H1 (cell line): ENCODE measurements around the gene PRPF38A. TPM values are rescaled to one million over a fixed set of nuclear protein-coding genes. Genes with fewer than 3 reads are reported as not detected.

Experiments
- CTCF ChIA-PET: fragments of 300-600 bp; sonication (Branson Sonifier 250); formaldehyde crosslinking; loops from one replicate; lab custom pipeline; 2021; ENCODE audit not compliant: partially characterized antibody; lab: Charles Lee
- POLR2A ChIA-PET: fragments of 300-600 bp; sonication (Branson Sonifier 250); formaldehyde crosslinking; loops from one replicate; lab custom pipeline; 2021; ENCODE audit warnings: inconsistent platforms; ENCODE audit not compliant: partially characterized antibody; lab: Charles Lee
- DNase-seq, 2 experiments: peaks; one replicate each; pipeline versions ENCODE4 v3.0.0 to v3.0.0-alpha.2; 2010 to 2022; ENCODE audit warnings: low spot score in 2 of 2, low read depth in 1 of 2, mixed read lengths in 1 of 2
- FAIRE-seq: peaks from 2 replicates; lab custom pipeline; 2011; peaks lifted over from hg19 to GRCh38; lab: Jason Lieb, UNC
- H2AFZ ChIP-seq: 2 replicates; pipeline ENCODE4 v1.8.1; 2012; ENCODE audit warnings: low read length, inconsistent platforms
- H2AK5ac ChIP-seq: 2 replicates; pipeline ENCODE4 v1.6.1; 2013; ENCODE audit warnings: low read depth, low read length
- H2BK120ac ChIP-seq: replicated peaks from 2 replicates; pipeline ENCODE3; 2013; ENCODE audit warnings: low read depth, low read length, inconsistent platforms
- H2BK12ac ChIP-seq: 2 replicates; pipeline ENCODE4 v1.6.1; 2013; ENCODE audit warnings: low read depth, low read length
- H2BK15ac ChIP-seq: 2 replicates; pipeline ENCODE4 v1.6.1; 2013; ENCODE audit warnings: low read length
- H2BK20ac ChIP-seq: 2 replicates; pipeline ENCODE4 v1.6.1; 2013; ENCODE audit warnings: low read length
- H2BK5ac ChIP-seq: 2 replicates; pipeline ENCODE4 v1.6.1; 2013; ENCODE audit warnings: low read depth, low read length
- H3K14ac ChIP-seq: 2 replicates; pipeline ENCODE4 v1.6.1; 2013; ENCODE audit warnings: inconsistent platforms; ENCODE audit not compliant: insufficient read length
- H3K18ac ChIP-seq: 2 replicates; pipeline ENCODE4 v1.6.1; 2013; ENCODE audit warnings: low read length; ENCODE audit errors: extremely low read depth
- H3K23ac ChIP-seq: 2 replicates; pipeline ENCODE4 v1.6.1; 2013; ENCODE audit warnings: inconsistent platforms; ENCODE audit not compliant: insufficient read length
- H3K23me2 ChIP-seq: 2 replicates; pipeline ENCODE4 v1.6.1; 2013; ENCODE audit warnings: low read depth, low read length
- H3K27ac ChIP-seq: 2 replicates; pipeline ENCODE4 v1.6.1; 2011; ENCODE audit warnings: low read depth, low read length, inconsistent platforms
- H3K27me3 ChIP-seq, 4 experiments: replicated peaks in 1 of 4; 1 replicate in 1 of 4; 2 replicates in 3 of 4; pipeline versions ENCODE4 v1.6.1 to v1.8.1; 2011 to 2013; ENCODE audit warnings: low read length in 3 of 4, mild to moderate bottlenecking in 3 of 4, inconsistent platforms in 2 of 4, mixed read lengths in 2 of 4, moderate library complexity in 1 of 4; ENCODE audit not compliant: control insufficient read depth in 3 of 4, insufficient read depth in 3 of 4; ENCODE audit errors: extremely low read depth in 1 of 4
- H3K36me3 ChIP-seq, 4 experiments: 2 replicates each; pipeline versions ENCODE4 v1.6.1 to v1.8.1; 2011 to 2013; ENCODE audit warnings: mild to moderate bottlenecking in 4 of 4, low read length in 3 of 4, moderate library complexity in 2 of 4, control low read depth in 1 of 4, inconsistent platforms in 1 of 4; ENCODE audit not compliant: insufficient read depth in 4 of 4, control insufficient read depth in 2 of 4
- H3K4ac ChIP-seq: replicated peaks from 2 replicates; pipeline ENCODE3; 2013; ENCODE audit warnings: low read length, low read depth, mixed read lengths, inconsistent platforms; ENCODE audit not compliant: insufficient read length
- H3K4me1 ChIP-seq, 4 experiments: replicated peaks in 1 of 4; 1 replicate in 1 of 4; 2 replicates in 3 of 4; pipeline versions ENCODE4 v1.6.1 to v1.8.1; 2011 to 2013; ENCODE audit warnings: low read length in 3 of 4, inconsistent platforms in 2 of 4, mixed read lengths in 1 of 4; ENCODE audit not compliant: insufficient read depth in 4 of 4, control insufficient read depth in 3 of 4
- H3K4me2 ChIP-seq, 2 experiments: 2 replicates each; pipeline versions ENCODE4 v1.6.1 to v1.8.1; 2011 to 2013; ENCODE audit warnings: low read depth in 2 of 2, low read length in 2 of 2, control low read depth in 1 of 2, inconsistent platforms in 1 of 2, mild to moderate bottlenecking in 1 of 2; ENCODE audit not compliant: insufficient read depth in 1 of 2
- H3K4me3 ChIP-seq, 4 experiments: fragments of 200-600, 300-600 bp in 1 of 4; sonication (generic), shearing (Covaris generic), sonication (Bioruptor Twin) in 1 of 4; 2 replicates each; pipeline versions ENCODE4 v1.5.1 to v1.8.1; 2011 to 2016; ENCODE audit warnings: low read length in 4 of 4, low read depth in 3 of 4, control low read depth in 2 of 4, inconsistent platforms in 2 of 4, mild to moderate bottlenecking in 2 of 4, mixed read lengths in 1 of 4, moderate library complexity in 1 of 4; ENCODE audit not compliant: insufficient read depth in 2 of 4; ENCODE audit errors: extremely low read depth in 1 of 4
- H3K56ac ChIP-seq: replicated peaks from 2 replicates; pipeline ENCODE3; 2013; ENCODE audit warnings: low read depth, mild to moderate bottlenecking, mixed read lengths, low read length, inconsistent platforms; ENCODE audit not compliant: insufficient read length
- H3K79me1 ChIP-seq: 2 replicates; pipeline ENCODE4 v1.6.1; 2013; ENCODE audit warnings: low read depth, low read length, control low read depth
- H3K79me2 ChIP-seq, 2 experiments: 2 replicates each; pipeline versions ENCODE4 v1.6.1 to v1.8.1; 2012 to 2013; ENCODE audit warnings: low read length in 2 of 2, mild to moderate bottlenecking in 2 of 2, inconsistent platforms in 1 of 2; ENCODE audit not compliant: insufficient read depth in 2 of 2, control insufficient read depth in 1 of 2
- H3K9ac ChIP-seq, 4 experiments: replicated peaks in 1 of 4; 1 replicate in 1 of 4; 2 replicates in 3 of 4; pipeline versions ENCODE4 v1.6.1 to v1.8.1; 2011 to 2013; ENCODE audit warnings: low read depth in 3 of 4, low read length in 3 of 4, control low read depth in 2 of 4, mild to moderate bottlenecking in 2 of 4, moderate library complexity in 2 of 4, inconsistent platforms in 1 of 4; ENCODE audit errors: extremely low read depth in 1 of 4
- H3K9me3 ChIP-seq, 2 experiments: 2 replicates each; pipeline versions ENCODE4 v1.6.1 to v1.8.1; 2012 to 2013; ENCODE audit warnings: mild to moderate bottlenecking in 2 of 2, moderate library complexity in 2 of 2, control low read depth in 1 of 2, inconsistent platforms in 1 of 2, low read depth in 1 of 2, low read length in 1 of 2, mixed read lengths in 1 of 2; ENCODE audit not compliant: insufficient read depth in 2 of 2
- H4K20me1 ChIP-seq, 2 experiments: replicated peaks in 1 of 2; 2 replicates each; pipeline versions ENCODE3 to v1.8.1; 2011 to 2013; ENCODE audit warnings: inconsistent platforms in 2 of 2, low read length in 2 of 2, mild to moderate bottlenecking in 1 of 2; ENCODE audit not compliant: insufficient read depth in 2 of 2, control insufficient read depth in 1 of 2
- H4K5ac ChIP-seq: 2 replicates; pipeline ENCODE4 v1.6.1; 2013; ENCODE audit warnings: low read length, low read depth, mixed read lengths, inconsistent platforms; ENCODE audit not compliant: insufficient read length
- H4K8ac ChIP-seq: 2 replicates; pipeline ENCODE4 v1.8.0; 2013; ENCODE audit warnings: mild to moderate bottlenecking, moderate library complexity, low read length, inconsistent platforms; ENCODE audit not compliant: insufficient read depth; ENCODE audit errors: extremely low read depth
- H4K91ac ChIP-seq: replicated peaks from 2 replicates; pipeline ENCODE3; 2013; ENCODE audit warnings: low read length, mixed read lengths, inconsistent platforms; ENCODE audit not compliant: insufficient read length
- ATF3 ChIP-seq: IDR thresholded peaks from 2 replicates; pipeline ENCODE4 v1.6.1; 2011; ENCODE audit warnings: low read depth, mild to moderate bottlenecking, low read length; ENCODE audit not compliant: insufficient read depth
- BCL11A ChIP-seq, 2 experiments: IDR thresholded peaks; one replicate each; pipeline ENCODE4 v1.6.1; 2011; ENCODE audit warnings: low read depth in 2 of 2, low read length in 2 of 2, mild to moderate bottlenecking in 2 of 2
- BRCA1 ChIP-seq: IDR thresholded peaks from 2 replicates; pipeline ENCODE4 v1.6.1; 2012; ENCODE audit warnings: low read depth, low read length, improper control_type of control experiment
- CBX5 ChIP-seq: fragments of 300-800, 300-1000 bp; sonication (generic); IDR thresholded peaks from 2 replicates; pipeline ENCODE4 v1.7.1; 2016; ENCODE audit warnings: antibody characterized with exemption, low read length, low read depth
- CHD1 ChIP-seq: IDR thresholded peaks from 2 replicates; pipeline ENCODE4 v1.6.1; 2012; ENCODE audit warnings: low read depth, low read length, improper control_type of control experiment
- CREB1 ChIP-seq: IDR thresholded peaks from 2 replicates; pipeline ENCODE4 v1.6.1; 2012; ENCODE audit warnings: inconsistent platforms
- EGR1 ChIP-seq: IDR thresholded peaks from 2 replicates; pipeline ENCODE4 v1.6.1; 2011; ENCODE audit warnings: low read depth, low read length, borderline replicate concordance
- FOSL1 ChIP-seq: IDR thresholded peaks from 2 replicates; pipeline ENCODE4 v1.6.1; 2011; ENCODE audit warnings: mild to moderate bottlenecking, low read depth, low read length, moderate library complexity; ENCODE audit not compliant: insufficient read depth
- JUND ChIP-seq: IDR thresholded peaks from 2 replicates; pipeline ENCODE4 v1.6.1; 2011; ENCODE audit warnings: mild to moderate bottlenecking, improper control_type of control experiment, low read length
- KDM1A ChIP-seq: fragments of 200-600, 300-600 bp; sonication (generic); IDR thresholded peaks from 2 replicates; pipeline ENCODE4 v1.7.1; 2016; ENCODE audit warnings: mild to moderate bottlenecking, low read length, borderline replicate concordance
- MAFK ChIP-seq: IDR thresholded peaks from 2 replicates; pipeline ENCODE4 v1.6.1; 2012; ENCODE audit warnings: low read depth, mild to moderate bottlenecking, improper control_type of control experiment, low read length
- SP2 ChIP-seq: IDR thresholded peaks from 2 replicates; pipeline ENCODE4 v1.6.1; 2012; ENCODE audit warnings: mild to moderate bottlenecking, low read length, inconsistent platforms
- SP4 ChIP-seq: IDR thresholded peaks from 2 replicates; pipeline ENCODE4 v1.6.1; 2012; ENCODE audit warnings: low read length, inconsistent platforms
- TBP ChIP-seq: IDR thresholded peaks from 2 replicates; pipeline ENCODE4 v1.6.1; 2011; ENCODE audit warnings: low read depth, low read length, improper control_type of control experiment
- TEAD4 ChIP-seq: IDR thresholded peaks from 2 replicates; pipeline ENCODE4 v1.6.1; 2012; ENCODE audit warnings: low read depth, low read length, inconsistent platforms, mixed read lengths
- YY1 ChIP-seq: IDR thresholded peaks from 2 replicates; pipeline ENCODE4 v1.6.1; 2011; ENCODE audit warnings: low read depth, mild to moderate bottlenecking, low read length
- WGBS, 2 experiments: shearing (Covaris generic) in 1 of 2; methylation state at CpG; one replicate each; pipeline versions ENCODE4 v1.1.6 to v1.1.7; 2013 to 2015; ENCODE audit warnings: low lambda C conversion rate in 2 of 2, mixed read lengths in 2 of 2, inconsistent platforms in 1 of 2, low coverage in 1 of 2, missing lambda C conversion rate in 1 of 2; ENCODE audit not compliant: insufficient replicate concordance in 2 of 2, insufficient coverage in 1 of 2, insufficient read length in 1 of 2; ENCODE audit errors: extremely low coverage in 1 of 2, missing lambda C conversion rate in 1 of 2; 5-methylcytosine and 5-hydroxymethylcytosine counted together
- polyA plus RNA-seq, 7 experiments: library from polyadenylated mRNA; depleted of rRNA in 3 of 7; stranded (reverse) in 5 of 7; unstranded in 2 of 7; fragments of >200 nt in 5 of 7; fragments of 200-250 nt in 2 of 7; gene quantifications; 1 replicate in 5 of 7; 2 replicates in 1 of 7; 4 replicates in 1 of 7; pipeline versions ENCODE4 v1.2.1 to v1.2.3, GENCODE V29; 2011 to 2013; ENCODE audit warnings: missing spikeins in 2 of 7, mixed read lengths in 2 of 7
- total RNA-seq: library from RNA; stranded (reverse); fragmentation: NEBNext Ultra II Directional; extraction: Animal tissue kit (Norgen Biotek cat#: 25700); gene quantifications from 2 replicates; pipeline ENCODE4 v1.2.1, GENCODE V29; 2021

Gene PRPF38A
- total and polyA plus RNA-seq, 2 of the 8 experiments (the other 6 are each of a cell fraction or from before 2014, with no cell fraction given) = 25.6 to 76.2 TPM

- H2BK120ac ChIP-seq = no peak overlapping the region
- H3K4me2 ChIP-seq = no peak overlapping the region
- H2BK20ac ChIP-seq = no peak overlapping the region
- WGBS, 2 experiments = 100% methylated on average over 1 of the region's 1 CpG; no CpG with 5 or more reads in 1 of the 2 experiments
- no peak overlapping the region for H3K14ac ChIP-seq
- ChIA-PET POLR2A (interaction anchor here (1.4 kb wide), 1 partner anchor 27 kb away, joined by 3 read pairs; no protein-coding TSS in a partner anchor), CTCF (interaction anchor here (0.7 to 1.0 kb wide), 2 partner anchors 17 to 75 kb away, joined by 3 read pairs; no protein-coding TSS in a partner anchor)
- H4K8ac ChIP-seq = no peak overlapping the region
- no peak overlapping the region for H3K18ac ChIP-seq
- H3K36me3 ChIP-seq = peaks cover 4 to 38% (median 12%) of the 10 kb centered on the region in 4 experiments
- no peaks in the 10 kb centered on the region for H3K27me3 ChIP-seq
- no peak overlapping the region for H2BK5ac ChIP-seq
- no peaks in the 10 kb centered on the region for H4K20me1 ChIP-seq
- no peak overlapping the region for H3K56ac ChIP-seq
- H4K5ac ChIP-seq = no peak overlapping the region
- H3K23ac ChIP-seq = no peak overlapping the region
- no peak overlapping the region for H3K4ac ChIP-seq
- no peak overlapping the region for H2BK12ac ChIP-seq
- no peak overlapping the region for H3K27ac ChIP-seq
- no peak overlapping the region for H3K9ac ChIP-seq
- no peaks in the 10 kb centered on the region for H3K9me3 ChIP-seq
- FAIRE-seq (no peak), DNase-seq (no peak)
- no peak overlapping the region for H2AK5ac ChIP-seq
- no peak overlapping the region for H4K91ac ChIP-seq
- H3K23me2 ChIP-seq = no peaks in the 10 kb centered on the region
- H3K79me2 ChIP-seq = no peaks in the 10 kb centered on the region
- H3K4me3 ChIP-seq = no peak overlapping the region
- peaks cover 0 to 3% (median 0%) of the 10 kb centered on the region in 4 experiments; a peak in 2 of 7 replicates for H3K4me1 ChIP-seq
- no peak overlapping the region for H2AFZ ChIP-seq
- H3K79me1 ChIP-seq = no peaks in the 10 kb centered on the region
- no peak overlapping the region for H2BK15ac ChIP-seq
- TF ChIP-seq KDM1A (no peak), TBP (no peak), SP4 (no peak), TEAD4 (no peak), CHD1 (no peak), EGR1 (no peak), SP2 (no peak), MAFK (no peak), YY1 (no peak), ATF3 (no peak), FOSL1 (no peak), CBX5 (no peak), JUND (no peak), CREB1 (no peak), BCL11A (IDR thresholded peaks at IDR 0.05; ENCODE audit: low read depth in 2 of 2, low read length in 2 of 2) (no peak), BRCA1 (no peak)
Observed at GRCh38 chr1:52435650-52436049, 31.2 kb downstream of the PRPF38A start.
